K562 (cell line): Measurements from ENCODE around the gene ZNF358. TPM values are rescaled to one million over a fixed set of nuclear protein-coding genes. Genes with fewer than 3 reads are reported as not detected.

Experiments
- ATAC-seq: fragments of 200-7000 bp; cut with Tn5 transposase; 3 replicates; pipeline ENCODE4 v1.9.1; 2020; ENCODE audit warnings: moderate library complexity
- BruUV-seq: library from RNA; stranded (reverse); fragments of 400-500 nt; replicated peaks from 2 replicates; lab custom pipeline; 2021; lab: Mats Ljungman, UMichigan
- CTCF ChIA-PET: fragments of 300-600 bp; formaldehyde crosslinking; extraction: SDS; loops from one replicate; lab custom pipeline; 2021; ENCODE audit warnings: low intra/inter-chr PET ratio; lab: Yijun Ruan, JAX
- POLR2A ChIA-PET: fragments of 300-600, 350-650 bp; sonication (Branson Sonifier 250); formaldehyde crosslinking; extraction: SDS; loops from one replicate; lab custom pipeline; 2021; ENCODE audit warnings: antibody characterized with exemption, inconsistent platforms; lab: Yijun Ruan, JAX
- DNase-seq, 4 experiments: peaks; one replicate each; pipeline versions ENCODE4 v3.0.0 to v3.0.0-alpha.2; 2011 to 2018; ENCODE audit warnings: low spot score in 3 of 4, mixed read lengths in 3 of 4; ENCODE audit errors: extremely low read depth in 1 of 4
- FAIRE-seq: peaks from 2 replicates; lab custom pipeline; 2011; peaks lifted over from hg19 to GRCh38; lab: Jason Lieb, UNC
- H2AFZ ChIP-seq: 2 replicates; pipeline ENCODE4 v1.6.0; 2011; ENCODE audit warnings: low read depth, low read length, control low read depth, inconsistent platforms
- H3K27ac ChIP-seq: fragments of 200-600 bp; 3 replicates; pipeline ENCODE4 v1.8.0; 2011; ENCODE audit warnings: low read depth, mild to moderate bottlenecking, control low read depth, inconsistent platforms, low read length, moderate library complexity, mixed read lengths; ENCODE audit errors: extremely low read depth
- H3K27me3 ChIP-seq, 2 experiments: fragments of 300-600 bp in 1 of 2; 2 replicates in 1 of 2; 3 replicates in 1 of 2; pipeline versions ENCODE4 v1.6.0 to v1.8.0; 2011; ENCODE audit warnings: inconsistent platforms in 2 of 2, low read length in 2 of 2, mild to moderate bottlenecking in 1 of 2, mixed read lengths in 1 of 2, moderate library complexity in 1 of 2; ENCODE audit not compliant: control insufficient read depth in 2 of 2, insufficient read depth in 2 of 2
- H3K36me3 ChIP-seq: fragments of 300-600 bp; 3 replicates; pipeline ENCODE4 v1.8.0; 2011; ENCODE audit warnings: mild to moderate bottlenecking, low read length, inconsistent platforms; ENCODE audit not compliant: control insufficient read depth, insufficient read depth
- H3K4me1 ChIP-seq, 2 experiments: fragments of 200-600 bp in 1 of 2; replicated peaks in 1 of 2; 2 replicates in 1 of 2; 3 replicates in 1 of 2; pipeline versions ENCODE4 v1.5.1 to v1.8.0; 2011; ENCODE audit warnings: inconsistent platforms in 2 of 2, low read length in 2 of 2, mild to moderate bottlenecking in 1 of 2, mixed read lengths in 1 of 2, moderate library complexity in 1 of 2; ENCODE audit not compliant: control insufficient read depth in 2 of 2, insufficient read depth in 2 of 2
- H3K4me2 ChIP-seq: 2 replicates; pipeline ENCODE4 v1.6.1; 2011; ENCODE audit warnings: low read length, control low read depth, inconsistent platforms, mixed read lengths; ENCODE audit not compliant: insufficient read depth
- H3K4me3 ChIP-seq: fragments of 200-600 bp; sonication (generic), shearing (Covaris generic); 2 replicates; pipeline ENCODE4 v1.5.1; 2016; ENCODE audit warnings: control low read depth, inconsistent platforms
- H3K79me2 ChIP-seq: fragments of 200-600 bp; 3 replicates; pipeline ENCODE4 v1.8.0; 2011; ENCODE audit warnings: low read length, inconsistent platforms; ENCODE audit not compliant: control insufficient read depth, insufficient read depth
- H3K9ac ChIP-seq, 2 experiments: 2 replicates each; pipeline versions ENCODE4 v1.6.0 to v1.6.1; 2011; ENCODE audit warnings: low read depth in 2 of 2, low read length in 2 of 2, control low read depth in 1 of 2, inconsistent platforms in 1 of 2, mild to moderate bottlenecking in 1 of 2, mixed read lengths in 1 of 2; ENCODE audit not compliant: insufficient read depth in 1 of 2
- H3K9me1 ChIP-seq: one replicate; pipeline ENCODE4 v1.6.0; 2011; ENCODE audit warnings: inconsistent platforms, mild to moderate bottlenecking, low read length, moderate library complexity; ENCODE audit not compliant: control insufficient read depth, insufficient read depth
- H3K9me3 ChIP-seq: replicated peaks from 2 replicates; pipeline ENCODE4 v1.5.1; 2011; ENCODE audit warnings: low read depth, low read length, inconsistent platforms; ENCODE audit not compliant: control insufficient read depth, insufficient read depth
- H4K20me1 ChIP-seq: replicated peaks from 2 replicates; pipeline ENCODE4 v1.6.1; 2011; ENCODE audit warnings: low read length, inconsistent platforms, mixed read lengths; ENCODE audit not compliant: control insufficient read depth, insufficient read depth
- FOXM1 ChIP-seq, 2 experiments: fragments of 450-650 bp in 1 of 2; sonication (generic) in 1 of 2; formaldehyde crosslinking in 1 of 2; IDR thresholded peaks; 2 replicates each; pipeline versions ENCODE4 v1.6.1 to v1.9.0; 2017 to 2022; ENCODE audit warnings: low read depth in 2 of 2, mild to moderate bottlenecking in 2 of 2, missing genetic modification reagents in 1 of 2, moderate library complexity in 1 of 2
- HOXB6 ChIP-seq: fragments of 250-450 bp; sonication (Bioruptor Pico); IDR thresholded peaks from 2 replicates; pipeline ENCODE4 v1.5.1; 2022; ENCODE audit warnings: mild to moderate bottlenecking, borderline replicate concordance
- LARP7 ChIP-seq: fragments of 450-650 bp; IDR thresholded peaks from 2 replicates; pipeline ENCODE4 v1.6.1; 2016
- RBBP5 ChIP-seq: fragments of 200-600 bp; sonication (generic); IDR thresholded peaks from 2 replicates; pipeline ENCODE4 v1.6.1; 2012; ENCODE audit warnings: borderline replicate concordance, mild to moderate bottlenecking, low read length, control low read depth, inconsistent platforms; ENCODE audit not compliant: insufficient read depth, poor library complexity, severe bottlenecking
- SLC30A9 ChIP-seq: fragments of 250-450 bp; sonication (Bioruptor Pico); IDR thresholded peaks from 2 replicates; pipeline ENCODE4 v1.8.0; 2022; ENCODE audit warnings: mild to moderate bottlenecking, moderate library complexity
- TAF15 ChIP-seq: fragments of 200-400 bp; formaldehyde crosslinking; IDR thresholded peaks from 2 replicates; pipeline ENCODE4 v1.6.1; 2017; ENCODE audit warnings: mild to moderate bottlenecking, low read depth, low read length, moderate library complexity
- ZNF316 ChIP-seq: fragments of 450-650 bp; IDR thresholded peaks from 2 replicates; pipeline ENCODE4 v1.6.1; 2016
- WGBS: fragments of 100-300 bp; shearing (Covaris generic); methylation state at CpG from one replicate; pipeline ENCODE4 v1.1.6; 2016; ENCODE audit warnings: low coverage, mixed read lengths; ENCODE audit not compliant: insufficient coverage; ENCODE audit errors: missing lambda C conversion rate; 5-methylcytosine and 5-hydroxymethylcytosine counted together
- in situ Hi-C: fragments of 300-500 bp; cut with MboI; formaldehyde crosslinking; loops from 4 replicates; pipeline ENCODE4 v1.15.0; 2018; ENCODE audit warnings: inconsistent platforms, mixed read lengths
- intact Hi-C: fragments of 100-400 bp; cut with micrococcal nuclease; formaldehyde crosslinking; loops from 2 replicates; pipeline ENCODE4 v1.14.2; 2022
- polyA plus RNA-seq, 8 experiments: library from polyadenylated mRNA; depleted of rRNA in 4 of 8; stranded (reverse) in 5 of 8; unstranded in 3 of 8; fragments of >200 nt; fragmentation: Nextera tagmentation in 2 of 8; fragmentation: Illumina TruSeq in 1 of 8; extraction: Ambion mirVana in 2 of 8; extraction: Trizol in 1 of 8; gene quantifications; 2 replicates each; pipeline versions ENCODE4 v1.2.1 to v1.2.3, GENCODE V29; 2011 to 2014; ENCODE audit warnings: inconsistent platforms in 1 of 8, missing spikeins in 1 of 8
- total RNA-seq, 7 experiments: library from RNA; depleted of rRNA in 6 of 7; stranded (reverse); fragments of >200 nt in 6 of 7; fragmentation: Illumina TruSeq in 2 of 7; extraction: Trizol in 2 of 7; gene quantifications; 2 replicates each; pipeline versions ENCODE4 v1.2.1 to v1.2.3, GENCODE V29; 2011 to 2021; ENCODE audit warnings: low replicate concordance in 1 of 7
- TF ChIP-seq, protein P1 (sequence below): fragments of 450-650 bp; formaldehyde crosslinking; IDR thresholded peaks from 2 replicates; pipeline ENCODE4 v1.4.0; 2022; ENCODE audit warnings: mild to moderate bottlenecking, moderate library complexity
- TF ChIP-seq, protein P2 (sequence below): sonication (generic); IDR thresholded peaks from 2 replicates; pipeline ENCODE4 v1.6.1; 2016
- TF ChIP-seq, protein P3 (sequence below): fragments of 450-650 bp; formaldehyde crosslinking; IDR thresholded peaks from 2 replicates; pipeline ENCODE4 v1.4.0; 2020; ENCODE audit warnings: mild to moderate bottlenecking, mixed read lengths
- TF ChIP-seq, protein P4 (sequence below): IDR thresholded peaks from 2 replicates; pipeline ENCODE4 v1.6.1; 2014; ENCODE audit warnings: antibody characterized with exemption

The ZNF358 gene
- total and polyA plus RNA-seq, 9 of the 15 experiments (the other 6 are each of a cell fraction or from before 2014, with no cell fraction given): 0.04 to 17.2 (median 4.9) TPM

DNA sequence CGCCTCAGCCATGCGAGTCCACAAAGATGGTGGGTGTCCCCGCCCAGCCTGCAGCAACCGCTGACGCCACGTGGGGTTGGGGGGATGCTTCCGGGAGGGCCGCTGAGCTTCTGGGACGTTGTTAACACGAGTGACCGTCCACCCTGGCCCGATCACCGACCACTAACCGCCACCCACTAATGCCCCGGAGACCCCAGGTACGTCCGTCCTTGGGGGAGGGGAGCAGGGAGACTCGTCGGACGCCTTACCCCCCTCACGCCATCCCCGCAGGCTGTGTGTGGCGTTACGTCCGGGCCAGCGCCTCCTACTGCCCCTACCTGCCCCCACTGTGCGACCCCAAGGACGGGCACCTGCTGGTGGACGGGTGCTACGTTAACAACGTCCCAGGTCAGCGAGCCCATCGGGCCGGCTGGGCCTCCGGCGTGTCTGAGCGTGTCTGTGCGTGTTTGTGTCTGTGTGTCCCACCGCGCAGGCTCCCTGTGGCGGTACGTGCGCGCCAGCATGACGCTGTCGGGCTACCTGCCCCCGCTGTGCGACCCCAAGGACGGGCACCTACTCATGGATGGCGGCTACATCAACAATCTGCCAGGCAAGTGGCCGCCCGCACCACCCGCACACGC lies 40.9 kb downstream of the ZNF358 start:
- no peak for DNase-seq
- no peak overlapping the region for H3K27ac ChIP-seq
- H3K79me2 ChIP-seq: no peaks in the 10 kb centered on the region
- H3K4me1 ChIP-seq: peaks cover 0 to 25% of the 10 kb centered on the region in 2 experiments; a peak in 2 of 5 replicates
- no peaks in the 10 kb centered on the region for H3K9me1 ChIP-seq
- no TSS peak for BruUV-seq
- FAIRE-seq: no peak
- no peaks in the 10 kb centered on the region; the same call in 1 of the 2 replicates for H4K20me1 ChIP-seq
- intact Hi-C loops (no loop called here), in situ Hi-C loops (no loop called here)
- no peak overlapping the region for H2AFZ ChIP-seq
- H3K9me3 ChIP-seq: no peaks in the 10 kb centered on the region
- 92% methylated on average over 15 of the region's 54 CpGs for WGBS
- no peak overlapping the region for H3K4me2 ChIP-seq
- no peak overlapping the region; a peak in 1 of 4 replicates for H3K9ac ChIP-seq
- TF ChIP-seq LARP7 (no peak), TAF15 (no peak), RBBP5 (no peak), SLC30A9 (CRISPR knock-in tag) (no peak), HOXB6 (CRISPR knock-in tag) (no peak), ZNF316 (no peak), FOXM1 (IDR thresholded peaks at IDR 0.05; ENCODE audit: low read depth) (no peak), FOXM1 (CRISPR knock-in tag; IDR thresholded peaks at IDR 0.05; ENCODE audit: low read depth) (no peak)
- TF ChIP-seq, protein P1, sequence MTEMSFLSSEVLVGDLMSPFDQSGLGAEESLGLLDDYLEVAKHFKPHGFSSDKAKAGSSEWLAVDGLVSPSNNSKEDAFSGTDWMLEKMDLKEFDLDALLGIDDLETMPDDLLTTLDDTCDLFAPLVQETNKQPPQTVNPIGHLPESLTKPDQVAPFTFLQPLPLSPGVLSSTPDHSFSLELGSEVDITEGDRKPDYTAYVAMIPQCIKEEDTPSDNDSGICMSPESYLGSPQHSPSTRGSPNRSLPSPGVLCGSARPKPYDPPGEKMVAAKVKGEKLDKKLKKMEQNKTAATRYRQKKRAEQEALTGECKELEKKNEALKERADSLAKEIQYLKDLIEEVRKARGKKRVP (CRISPR knock-in tag): no peak
- TF ChIP-seq, protein P2, sequence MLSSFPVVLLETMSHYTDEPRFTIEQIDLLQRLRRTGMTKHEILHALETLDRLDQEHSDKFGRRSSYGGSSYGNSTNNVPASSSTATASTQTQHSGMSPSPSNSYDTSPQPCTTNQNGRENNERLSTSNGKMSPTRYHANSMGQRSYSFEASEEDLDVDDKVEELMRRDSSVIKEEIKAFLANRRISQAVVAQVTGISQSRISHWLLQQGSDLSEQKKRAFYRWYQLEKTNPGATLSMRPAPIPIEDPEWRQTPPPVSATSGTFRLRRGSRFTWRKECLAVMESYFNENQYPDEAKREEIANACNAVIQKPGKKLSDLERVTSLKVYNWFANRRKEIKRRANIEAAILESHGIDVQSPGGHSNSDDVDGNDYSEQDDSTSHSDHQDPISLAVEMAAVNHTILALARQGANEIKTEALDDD: no peak
- TF ChIP-seq, protein P3, sequence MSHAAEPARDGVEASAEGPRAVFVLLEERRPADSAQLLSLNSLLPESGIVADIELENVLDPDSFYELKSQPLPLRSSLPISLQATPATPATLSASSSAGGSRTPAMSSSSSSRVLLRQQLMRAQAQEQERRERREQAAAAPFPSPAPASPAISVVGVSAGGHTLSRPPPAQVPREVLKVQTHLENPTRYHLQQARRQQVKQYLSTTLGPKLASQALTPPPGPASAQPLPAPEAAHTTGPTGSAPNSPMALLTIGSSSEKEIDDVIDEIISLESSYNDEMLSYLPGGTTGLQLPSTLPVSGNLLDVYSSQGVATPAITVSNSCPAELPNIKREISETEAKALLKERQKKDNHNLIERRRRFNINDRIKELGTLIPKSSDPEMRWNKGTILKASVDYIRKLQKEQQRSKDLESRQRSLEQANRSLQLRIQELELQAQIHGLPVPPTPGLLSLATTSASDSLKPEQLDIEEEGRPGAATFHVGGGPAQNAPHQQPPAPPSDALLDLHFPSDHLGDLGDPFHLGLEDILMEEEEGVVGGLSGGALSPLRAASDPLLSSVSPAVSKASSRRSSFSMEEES: no peak
- TF ChIP-seq, protein P4, sequence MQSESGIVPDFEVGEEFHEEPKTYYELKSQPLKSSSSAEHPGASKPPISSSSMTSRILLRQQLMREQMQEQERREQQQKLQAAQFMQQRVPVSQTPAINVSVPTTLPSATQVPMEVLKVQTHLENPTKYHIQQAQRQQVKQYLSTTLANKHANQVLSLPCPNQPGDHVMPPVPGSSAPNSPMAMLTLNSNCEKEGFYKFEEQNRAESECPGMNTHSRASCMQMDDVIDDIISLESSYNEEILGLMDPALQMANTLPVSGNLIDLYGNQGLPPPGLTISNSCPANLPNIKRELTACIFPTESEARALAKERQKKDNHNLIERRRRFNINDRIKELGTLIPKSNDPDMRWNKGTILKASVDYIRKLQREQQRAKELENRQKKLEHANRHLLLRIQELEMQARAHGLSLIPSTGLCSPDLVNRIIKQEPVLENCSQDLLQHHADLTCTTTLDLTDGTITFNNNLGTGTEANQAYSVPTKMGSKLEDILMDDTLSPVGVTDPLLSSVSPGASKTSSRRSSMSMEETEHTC: no peak
- TF ChIP-seq, all 486 proteins: peak for 0
- Histone ChIP-seq H3K36me3 (peaks cover 13% of the 10 kb centered on the region; the same call in 1 of the 3 replicates), H3K4me3 (no peak overlapping the region), H3K27me3 (no peaks in the 10 kb centered on the region)
- ChIA-PET POLR2A (no interaction called here), CTCF (no interaction called here)
- ATAC-seq: no peak
